Activated T-helper 1 cell treated with anti-CD3 and anti-CD28 coated beads, Interleukin-12 subunit alpha, Interleukin-12 subunit beta, Interleukin-2, Interleukin-4 antibody, amounts not matched to agents 30 ng/mL and 10 ng/mL and 1 ng/mL, durations not matched to agents 14 hours and 24 hours and 36 hours (primary cell): ENCODE results near the gene ZFAND6. TPM values are rescaled to one million over a fixed set of nuclear protein-coding genes. Genes with fewer than 3 reads are reported as not detected.
A peak's percentile ranks its signal among the peaks of the same experiment; 100 is the strongest.
"Not testable (repeated sequence)": the region's sequence is repeated elsewhere in the genome, so short reads cannot be mapped to it uniquely, and the experiment has no call there.

Source experiments
- DNase-seq: peaks from one replicate; pipeline ENCODE4 v3.0.0; 2021; ENCODE audit warnings: low spot score
- H3K27ac Mint-ChIP-seq: one replicate; pipeline ENCODE4 v1.8.0; 2021; ENCODE audit warnings: mild to moderate bottlenecking, mixed read lengths
- H3K27me3 Mint-ChIP-seq: one replicate; pipeline ENCODE4 v1.8.0; 2022; ENCODE audit warnings: mild to moderate bottlenecking, moderate library complexity, mixed read lengths; ENCODE audit not compliant: insufficient read depth
- H3K36me3 Mint-ChIP-seq: one replicate; pipeline ENCODE4 v1.8.0; 2021; ENCODE audit warnings: low read depth, mixed read lengths
- H3K4me1 Mint-ChIP-seq: one replicate; pipeline ENCODE4 v1.8.0; 2021; ENCODE audit warnings: low read depth, mixed read lengths
- H3K4me3 Mint-ChIP-seq: one replicate; pipeline ENCODE4 v1.8.0; 2021; ENCODE audit warnings: mild to moderate bottlenecking, moderate library complexity, mixed read lengths
- H3K9me3 Mint-ChIP-seq: one replicate; pipeline ENCODE4 v1.8.0; 2021; ENCODE audit warnings: mixed read lengths
- intact Hi-C: fragments of 100-400 bp; cut with micrococcal nuclease; formaldehyde crosslinking; loops from one replicate; pipeline ENCODE4 v1.15.1; 2024
- total RNA-seq: library from RNA; stranded (reverse); gene quantifications from 2 replicates; pipeline ENCODE4 v1.2.3, GENCODE V29; 2022

Gene ZFAND6
- total RNA-seq, 1 donor from 2014 or later, result 50.3 TPM

GRCh38 chr15:80026310-80026709 lies 33.2 kb upstream of the ZFAND6 start:
- H3K27me3 Mint-ChIP-seq, result peaks cover 2% of the 10 kb centered on the region
- DNase-seq, result no peak
- intact Hi-C loops, result no loop called here
- peaks cover 33% of the 10 kb centered on the region for H3K4me1 Mint-ChIP-seq
- peaks cover 11% of the 10 kb centered on the region for H3K9me3 Mint-ChIP-seq
- peaks cover 3% of the 10 kb centered on the region for H3K36me3 Mint-ChIP-seq
- no peak overlapping the region for H3K4me3 Mint-ChIP-seq
- H3K27ac Mint-ChIP-seq, result no peak overlapping the region

- intact Hi-C loops, result no loop called here
- DNase-seq, result no peak
- peaks cover 38% of the 10 kb centered on the region for H3K4me1 Mint-ChIP-seq
- peaks cover 3% of the 10 kb centered on the region for H3K36me3 Mint-ChIP-seq
- H3K27me3 Mint-ChIP-seq, result peaks cover 2% of the 10 kb centered on the region
- peaks cover 11% of the 10 kb centered on the region for H3K9me3 Mint-ChIP-seq
- H3K4me3 Mint-ChIP-seq, result no peak overlapping the region
- peak overlapping the region; percentile 1 for H3K27ac Mint-ChIP-seq
Measured at GRCh38 chr15:80026754-80027153, 32.7 kb upstream of the ZFAND6 start.

- Mint-ChIP-seq H3K27ac (no peak overlapping the region), H3K9me3 (peaks cover 4% of the 10 kb centered on the region), H3K4me1 (peaks cover 42% of the 10 kb centered on the region), H3K36me3 (no peaks in the 10 kb centered on the region), H3K4me3 (no peak overlapping the region), H3K27me3 (no peaks in the 10 kb centered on the region)
- no peak for DNase-seq
- intact Hi-C loops, result no loop called here
Measured at GRCh38 chr15:80028937-80029336, 30.5 kb upstream of the ZFAND6 start.

DNA sequence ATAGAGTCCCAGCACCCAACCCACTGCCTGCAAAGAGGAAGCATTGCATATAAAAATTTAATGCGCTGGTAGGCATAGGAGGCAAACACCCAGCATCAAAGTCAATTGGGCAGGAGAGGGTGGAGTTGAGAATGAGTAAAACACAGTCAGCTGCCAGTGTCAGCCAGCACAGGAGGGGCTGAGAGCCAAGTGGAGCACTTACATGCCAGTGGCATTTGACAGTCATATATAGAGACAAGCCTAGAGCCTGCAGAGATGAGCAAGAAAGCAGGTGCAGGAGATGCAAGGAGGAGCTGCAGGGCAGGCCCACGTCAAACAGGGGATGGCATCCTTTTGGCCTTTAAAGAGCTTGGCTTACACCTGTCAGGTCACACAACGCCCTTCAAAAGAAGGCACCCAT lies 27.6 kb upstream of the ZFAND6 start:
- H3K4me1 Mint-ChIP-seq, result peaks cover 42% of the 10 kb centered on the region
- H3K27me3 Mint-ChIP-seq, result no peaks in the 10 kb centered on the region
- H3K27ac Mint-ChIP-seq, result peak overlapping the region; percentile 85
- H3K9me3 Mint-ChIP-seq, result peaks cover 4% of the 10 kb centered on the region
- intact Hi-C loops, result loop anchor here (1.0 to 5.0 kb wide), 3 partner anchors 27 to 61 kb away; partner anchors contain the start of genes BCL2A1 and ZFAND6
- peak; percentile 16 for DNase-seq
- H3K36me3 Mint-ChIP-seq, result no peaks in the 10 kb centered on the region
- no peak overlapping the region for H3K4me3 Mint-ChIP-seq

GRCh38 chr15:80034629-80035028 lies 24.8 kb upstream of the ZFAND6 start:
- Mint-ChIP-seq H3K4me3 (no peak overlapping the region), H3K9me3 (no peaks in the 10 kb centered on the region), H3K27ac (no peak overlapping the region), H3K4me1 (peaks cover 38% of the 10 kb centered on the region), H3K27me3 (no peaks in the 10 kb centered on the region), H3K36me3 (no peaks in the 10 kb centered on the region)
- no peak for DNase-seq
- intact Hi-C loops, result loop anchor here (5.0 kb wide), 1 partner anchor 38 kb away; no protein-coding TSS in a partner anchor

GRCh38 chr15:80036071-80036470 lies 23.4 kb upstream of the ZFAND6 start:
- no peaks in the 10 kb centered on the region for H3K36me3 Mint-ChIP-seq
- peaks cover 38% of the 10 kb centered on the region for H3K4me1 Mint-ChIP-seq
- DNase-seq, result no peak
- H3K4me3 Mint-ChIP-seq, result no peak overlapping the region
- intact Hi-C loops, result no loop called here
- H3K27me3 Mint-ChIP-seq, result no peaks in the 10 kb centered on the region
- H3K9me3 Mint-ChIP-seq, result no peaks in the 10 kb centered on the region
- H3K27ac Mint-ChIP-seq, result no peak overlapping the region

DNA sequence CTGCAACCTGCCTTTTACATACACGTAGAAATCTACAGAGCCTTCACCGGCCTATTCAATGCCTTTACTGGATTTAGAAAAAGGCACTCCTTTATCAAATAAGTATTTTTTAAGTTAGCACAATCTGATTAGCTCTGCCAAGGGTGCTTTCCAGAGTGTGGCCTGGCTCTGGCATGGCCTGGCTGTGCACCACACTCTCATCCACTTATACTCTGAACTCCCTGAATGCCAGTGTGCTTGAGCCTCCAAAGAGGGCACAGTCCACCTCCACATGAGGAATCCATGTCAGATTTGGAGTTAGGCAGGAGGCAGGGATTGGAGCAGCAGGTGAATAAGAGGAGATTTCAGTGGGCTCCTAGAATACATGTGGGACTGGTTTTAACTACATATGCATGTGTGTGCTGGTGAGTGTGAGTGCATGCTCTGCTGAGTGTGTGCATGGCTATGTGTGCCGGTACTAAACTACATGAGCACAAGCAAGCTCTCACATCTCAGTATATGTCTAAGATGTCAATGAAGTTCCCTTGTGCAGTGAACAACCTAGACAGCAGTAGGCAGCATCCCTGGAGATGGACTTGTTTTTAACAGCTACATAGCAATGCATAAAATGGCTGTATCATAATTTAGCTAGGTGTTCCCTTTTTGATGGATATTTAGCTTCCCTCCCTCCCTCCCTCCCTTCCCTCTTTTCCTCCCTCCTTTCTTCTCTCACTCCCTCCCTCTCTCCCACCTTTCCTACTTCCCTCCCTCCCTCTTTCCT lies 17.8 kb upstream of the ZFAND6 start:
- Mint-ChIP-seq H3K4me1 (no peaks in the 10 kb centered on the region), H3K27ac (no peak overlapping the region), H3K27me3 (no peaks in the 10 kb centered on the region), H3K9me3 (no peaks in the 10 kb centered on the region), H3K4me3 (no peak overlapping the region), H3K36me3 (no peaks in the 10 kb centered on the region)
- intact Hi-C loops, result no loop called here
- DNase-seq, result no peak

DNA sequence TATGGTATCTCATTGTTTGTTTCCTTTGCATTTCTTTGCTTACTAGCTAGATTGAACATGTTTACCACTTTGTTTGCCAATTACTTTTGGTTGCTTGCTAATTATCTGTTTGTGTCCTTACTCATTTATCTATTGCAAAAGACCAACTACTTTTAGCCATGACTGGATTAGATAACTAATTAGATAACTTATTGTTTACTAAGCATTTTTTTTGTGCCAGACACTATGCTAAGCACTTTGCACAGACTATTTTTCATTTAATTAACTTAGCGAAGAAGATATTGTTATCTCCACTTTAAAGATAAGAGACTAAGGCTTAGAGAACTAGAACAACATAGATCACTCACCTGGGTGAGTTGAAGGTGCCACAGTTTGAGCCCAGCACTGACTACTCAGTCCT lies 16.9 kb upstream of the ZFAND6 start:
- H3K27ac Mint-ChIP-seq, result no peak overlapping the region
- intact Hi-C loops, result no loop called here
- no peaks in the 10 kb centered on the region for H3K4me1 Mint-ChIP-seq
- no peak for DNase-seq
- no peaks in the 10 kb centered on the region for H3K9me3 Mint-ChIP-seq
- H3K27me3 Mint-ChIP-seq, result no peaks in the 10 kb centered on the region
- no peaks in the 10 kb centered on the region for H3K36me3 Mint-ChIP-seq
- no peak overlapping the region for H3K4me3 Mint-ChIP-seq

GRCh38 chr15:80045219-80045618 lies 14.3 kb upstream of the ZFAND6 start:
- intact Hi-C loops, H3K27me3 Mint-ChIP-seq, DNase-seq, H3K4me1 Mint-ChIP-seq, H3K36me3 Mint-ChIP-seq, H3K9me3 Mint-ChIP-seq, H3K27ac Mint-ChIP-seq, H3K4me3 Mint-ChIP-seq: not testable (repeated sequence)

DNA sequence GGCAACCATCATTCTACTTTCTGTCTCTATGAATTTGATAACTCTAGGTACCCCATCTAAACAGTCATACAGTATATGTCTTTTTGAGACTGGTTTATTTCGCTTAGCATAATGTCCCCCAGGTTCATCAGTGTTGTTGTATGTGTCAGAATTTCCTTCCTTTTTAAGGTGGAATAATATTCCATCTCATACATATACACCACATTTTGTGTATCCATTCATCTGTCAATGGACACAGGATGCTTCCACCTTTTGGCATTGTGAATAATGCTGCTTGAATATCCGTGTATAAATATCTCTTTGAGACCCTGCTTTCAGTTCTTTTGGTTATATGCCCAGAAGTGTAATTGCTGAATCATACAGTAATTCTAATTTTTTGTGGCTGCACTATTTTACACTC lies 10.4 kb upstream of the ZFAND6 start:
- no peaks in the 10 kb centered on the region for H3K9me3 Mint-ChIP-seq

DNA sequence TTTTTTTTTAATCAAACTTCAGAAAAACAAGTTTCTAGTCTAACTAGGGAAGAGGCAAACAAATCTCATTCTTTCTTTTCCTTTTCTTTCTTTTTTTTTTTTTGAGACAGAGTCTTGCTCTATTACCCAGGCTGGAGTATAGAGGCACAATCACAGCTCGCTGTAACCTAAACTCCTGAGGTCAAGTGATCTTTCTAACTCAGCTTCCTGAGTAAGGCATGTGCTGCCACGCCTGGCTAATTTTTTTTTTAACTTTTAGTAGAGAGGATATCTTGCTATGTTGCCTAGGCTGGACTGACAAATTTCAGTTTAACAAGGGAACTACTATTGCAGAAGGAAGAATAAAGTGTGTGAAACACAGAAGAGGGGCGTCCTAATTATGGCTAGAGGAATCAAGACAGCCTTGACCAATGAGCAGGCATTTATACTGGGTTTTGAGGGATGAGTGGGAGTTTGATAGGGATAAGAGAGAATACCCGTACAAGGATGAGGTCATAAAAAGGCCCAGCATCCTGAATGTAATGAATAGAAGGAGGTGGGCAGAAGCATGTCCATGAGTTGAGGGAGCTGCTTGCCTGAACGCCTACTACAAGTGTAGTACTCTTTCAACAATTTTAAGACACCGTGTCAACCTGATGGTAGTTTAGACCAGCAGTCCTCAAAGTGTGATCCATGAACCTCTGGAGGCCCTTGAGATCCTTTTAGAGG lies 6.7 kb upstream of the ZFAND6 start:
- Mint-ChIP-seq H3K9me3 (no peaks in the 10 kb centered on the region), H3K27me3 (peaks cover 8% of the 10 kb centered on the region), H3K4me3 (no peak overlapping the region), H3K27ac (no peak overlapping the region), H3K36me3 (no peaks in the 10 kb centered on the region), H3K4me1 (no peaks in the 10 kb centered on the region)
- intact Hi-C loops, result no loop called here
- no peak for DNase-seq

More for the DNA sequence above, 10.4 kb upstream of the ZFAND6 start:
- peaks cover 6% of the 10 kb centered on the region for H3K27me3 Mint-ChIP-seq
- intact Hi-C loops, result no loop called here
- no peaks in the 10 kb centered on the region for H3K36me3 Mint-ChIP-seq
- H3K4me1 Mint-ChIP-seq, result no peaks in the 10 kb centered on the region
- no peak overlapping the region for H3K4me3 Mint-ChIP-seq
- no peak for DNase-seq
- H3K27ac Mint-ChIP-seq, result no peak overlapping the region

GRCh38 chr15:80055933-80056332 lies 3.5 kb upstream of the ZFAND6 start:
- Mint-ChIP-seq H3K36me3 (no peaks in the 10 kb centered on the region), H3K9me3 (no peaks in the 10 kb centered on the region), H3K27me3 (peaks cover 2% of the 10 kb centered on the region), H3K4me1 (peaks cover 13% of the 10 kb centered on the region), H3K27ac (no peak overlapping the region), H3K4me3 (no peak overlapping the region)
- intact Hi-C loops, result no loop called here
- no peak for DNase-seq

DNA sequence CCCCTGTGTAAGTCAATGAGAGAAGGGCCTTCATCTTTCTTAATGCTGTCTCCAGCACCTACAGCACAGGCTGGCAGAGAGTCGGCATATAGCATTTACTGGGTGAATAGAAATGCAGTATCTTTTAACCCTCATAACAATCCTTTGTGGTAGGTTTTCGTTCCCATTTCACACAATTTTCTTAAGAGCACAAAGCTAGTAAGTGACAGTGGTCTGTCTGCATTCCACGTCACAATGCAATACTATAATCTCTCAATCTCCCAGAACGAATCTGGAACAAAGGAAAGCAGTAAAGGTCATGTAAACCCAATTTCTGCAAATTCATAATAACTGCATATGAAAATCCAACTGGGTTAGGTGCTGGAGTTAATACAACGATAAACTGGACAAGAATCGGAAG lies 1.4 kb upstream of the ZFAND6 start:
- peak overlapping the region; percentile 80 for H3K4me3 Mint-ChIP-seq
- intact Hi-C loops, result no loop called here
- H3K36me3 Mint-ChIP-seq, result peaks cover 4% of the 10 kb centered on the region
- H3K9me3 Mint-ChIP-seq, result no peaks in the 10 kb centered on the region
- peaks cover 34% of the 10 kb centered on the region for H3K4me1 Mint-ChIP-seq
- no peak for DNase-seq
- peaks cover 2% of the 10 kb centered on the region for H3K27me3 Mint-ChIP-seq
- no peak overlapping the region for H3K27ac Mint-ChIP-seq
